Astrocyte (in vitro differentiated cells and primary cell): ENCODE measurements around the gene MSLN.

Experiments
- CTCF ChIP-seq: IDR thresholded peaks from 2 replicates; pipeline ENCODE4 v1.5.1; 2011; ENCODE audit warnings: low read depth, mild to moderate bottlenecking, inconsistent platforms, low read length, moderate library complexity; ENCODE audit not compliant: insufficient read depth
- EZH2 ChIP-seq: IDR thresholded peaks from 2 replicates; pipeline ENCODE4 v1.6.1; 2012; ENCODE audit warnings: mild to moderate bottlenecking, low read length, inconsistent platforms; ENCODE audit not compliant: insufficient read depth

- TF ChIP-seq CTCF (no peak), EZH2 (no peak)
Measured at GRCh38 chr16:779561-779960, 19.0 kb downstream of the MSLN start.
